Neural cell (in vitro differentiated cells): ENCODE data around the gene CERS3.

Experiments
- EZH2 ChIP-seq: fragments of 200-600, 300-800 bp; shearing (Covaris generic), sonication (generic); IDR thresholded peaks from 2 replicates; pipeline ENCODE4 v1.6.1; 2014; ENCODE audit warnings: antibody characterized with exemption, low read length, borderline replicate concordance, mild to moderate bottlenecking; ENCODE audit not compliant: insufficient read depth, poor library complexity, severe bottlenecking
- MXI1 ChIP-seq: fragments of 450-650 bp; conservative IDR thresholded peaks from 2 replicates; pipeline ENCODE4 v1.6.1; 2014; ENCODE audit warnings: antibody characterized with exemption, mild to moderate bottlenecking; ENCODE audit not compliant: poor library complexity, severe bottlenecking
- POLR2AphosphoS5 ChIP-seq: IDR thresholded peaks from 2 replicates; pipeline ENCODE4 v1.6.1; 2012
- RAD21 ChIP-seq: fragments of 450-650 bp; conservative IDR thresholded peaks from 2 replicates; pipeline ENCODE4 v1.6.1; 2014; ENCODE audit warnings: antibody characterized with exemption, mild to moderate bottlenecking, moderate library complexity
- TF ChIP-seq, protein P1 (sequence below): fragments of 450-650 bp; IDR thresholded peaks from 2 replicates; pipeline ENCODE4 v1.5.1; 2014; ENCODE audit warnings: antibody characterized with exemption, mild to moderate bottlenecking, moderate library complexity; ENCODE audit not compliant: poor library complexity, severe bottlenecking

DNA sequence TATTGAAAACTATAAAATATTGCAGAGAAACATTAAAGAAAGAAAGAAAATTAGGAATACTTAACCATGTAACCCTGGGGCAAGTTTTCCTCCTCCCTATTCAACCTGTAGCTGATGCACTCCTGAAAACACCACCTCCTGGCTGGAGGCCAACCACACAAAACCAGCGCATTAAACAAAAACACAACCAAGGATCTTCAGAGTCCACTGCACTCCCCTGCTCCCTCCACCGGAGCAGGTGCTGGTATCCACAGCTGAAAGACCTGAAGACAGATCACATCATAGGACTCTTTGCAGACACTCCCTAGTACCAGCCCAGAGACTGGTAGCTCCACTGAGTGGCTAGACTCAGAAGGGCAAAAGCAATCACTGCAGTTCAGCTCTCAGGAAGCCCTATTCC, 173.4 kb downstream of the CERS3 start:
- TF ChIP-seq, protein P1, sequence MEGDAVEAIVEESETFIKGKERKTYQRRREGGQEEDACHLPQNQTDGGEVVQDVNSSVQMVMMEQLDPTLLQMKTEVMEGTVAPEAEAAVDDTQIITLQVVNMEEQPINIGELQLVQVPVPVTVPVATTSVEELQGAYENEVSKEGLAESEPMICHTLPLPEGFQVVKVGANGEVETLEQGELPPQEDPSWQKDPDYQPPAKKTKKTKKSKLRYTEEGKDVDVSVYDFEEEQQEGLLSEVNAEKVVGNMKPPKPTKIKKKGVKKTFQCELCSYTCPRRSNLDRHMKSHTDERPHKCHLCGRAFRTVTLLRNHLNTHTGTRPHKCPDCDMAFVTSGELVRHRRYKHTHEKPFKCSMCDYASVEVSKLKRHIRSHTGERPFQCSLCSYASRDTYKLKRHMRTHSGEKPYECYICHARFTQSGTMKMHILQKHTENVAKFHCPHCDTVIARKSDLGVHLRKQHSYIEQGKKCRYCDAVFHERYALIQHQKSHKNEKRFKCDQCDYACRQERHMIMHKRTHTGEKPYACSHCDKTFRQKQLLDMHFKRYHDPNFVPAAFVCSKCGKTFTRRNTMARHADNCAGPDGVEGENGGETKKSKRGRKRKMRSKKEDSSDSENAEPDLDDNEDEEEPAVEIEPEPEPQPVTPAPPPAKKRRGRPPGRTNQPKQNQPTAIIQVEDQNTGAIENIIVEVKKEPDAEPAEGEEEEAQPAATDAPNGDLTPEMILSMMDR, result no peak
- TF ChIP-seq POLR2AphosphoS5, result no peak
- TF ChIP-seq MXI1, result no peak
- TF ChIP-seq EZH2, result no peak
- TF ChIP-seq RAD21, result no peak
